GM15510 (cell line): ENCODE measurements around the gene LSAMP.

Source experiments
- POLR2A ChIP-seq: IDR thresholded peaks from 3 replicates; pipeline ENCODE4 v1.6.1; 2011; ENCODE audit warnings: borderline replicate concordance; ENCODE audit not compliant: insufficient read length; ENCODE audit errors: extremely low read depth

The LSAMP gene

DNA sequence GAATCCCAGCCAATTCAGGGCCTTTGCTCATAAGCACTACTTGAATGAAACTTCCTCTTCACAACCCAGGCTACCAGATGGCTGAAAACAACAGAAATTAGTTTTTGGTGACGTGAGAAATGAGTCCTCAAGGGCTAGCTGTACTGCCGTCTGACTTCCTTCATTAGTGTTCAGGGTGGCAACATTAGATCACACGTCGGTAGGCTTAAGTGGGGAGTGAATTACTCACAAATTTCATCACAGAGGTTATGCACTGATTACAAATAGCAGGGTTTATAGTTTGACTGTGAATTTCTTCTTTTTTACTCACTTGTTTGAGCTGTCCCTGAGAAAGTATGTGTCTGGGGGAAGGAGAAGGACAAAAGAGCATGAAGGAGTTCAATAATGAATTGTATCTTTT, 424.8 kb downstream of the LSAMP start:
- TF ChIP-seq POLR2A: no peak

DNA sequence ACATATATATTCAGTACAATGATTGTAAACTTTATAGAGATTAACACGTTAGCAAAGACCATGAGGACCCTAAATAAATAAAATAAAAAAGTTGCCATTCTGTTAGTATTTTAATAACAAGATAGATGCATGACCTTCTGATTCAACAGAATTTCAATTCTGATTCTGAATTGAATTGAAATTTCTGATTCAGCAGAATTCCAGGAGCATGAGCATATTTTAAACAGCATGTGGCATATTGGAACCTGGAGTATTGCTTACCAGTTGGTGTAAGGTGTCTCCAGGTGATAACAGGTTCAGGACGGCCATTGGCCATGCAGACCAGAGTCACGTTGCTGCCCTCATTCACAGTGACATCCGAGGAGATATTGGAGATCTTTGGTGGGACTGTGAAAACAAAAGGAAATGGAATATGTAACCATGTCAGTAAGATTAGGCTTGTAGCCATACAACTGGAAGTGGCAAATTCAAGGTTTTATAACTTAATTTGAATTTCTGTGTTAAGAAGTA, 426.0 kb downstream of the LSAMP start:
- no peak for TF ChIP-seq POLR2A

DNA sequence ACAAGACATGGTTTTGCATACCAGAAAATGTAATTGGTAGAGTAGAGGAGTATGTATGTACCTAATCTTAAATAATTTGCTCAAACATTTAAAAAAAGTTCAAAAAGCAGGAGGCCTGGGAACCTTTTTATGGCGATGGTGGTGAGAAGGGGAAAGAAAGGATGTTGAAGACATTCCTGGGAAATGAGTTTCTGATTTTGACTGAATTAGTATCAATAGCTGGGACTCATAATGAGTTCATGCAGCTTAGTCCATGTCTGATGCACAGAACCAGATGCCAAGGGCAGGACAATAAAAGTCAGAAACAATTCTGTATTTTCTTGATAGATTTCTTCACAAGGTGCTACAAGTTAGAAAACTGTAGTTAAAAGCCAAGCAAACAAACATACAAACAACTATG, 426.6 kb downstream of the LSAMP start:
- TF ChIP-seq POLR2A: no peak

DNA sequence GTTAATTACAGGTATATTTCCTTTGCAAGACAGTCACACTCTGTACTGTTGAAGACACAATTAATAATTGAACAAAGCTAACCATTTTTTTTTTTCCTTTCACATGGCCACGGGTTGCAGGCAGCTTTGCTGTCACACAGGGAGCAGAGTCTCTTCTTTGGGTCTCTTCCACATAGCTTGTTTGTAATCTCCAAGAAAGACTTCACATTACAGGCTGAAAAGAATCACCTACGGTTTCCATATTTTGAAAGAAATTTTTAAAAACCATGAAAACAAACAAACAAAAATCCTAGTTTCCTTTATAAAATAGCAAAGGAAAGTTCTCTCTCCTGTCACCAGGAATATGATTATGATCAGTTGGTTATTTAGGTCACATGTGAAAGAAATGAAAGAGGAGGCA, 429.4 kb downstream of the LSAMP start:
- TF ChIP-seq POLR2A: no peak

DNA sequence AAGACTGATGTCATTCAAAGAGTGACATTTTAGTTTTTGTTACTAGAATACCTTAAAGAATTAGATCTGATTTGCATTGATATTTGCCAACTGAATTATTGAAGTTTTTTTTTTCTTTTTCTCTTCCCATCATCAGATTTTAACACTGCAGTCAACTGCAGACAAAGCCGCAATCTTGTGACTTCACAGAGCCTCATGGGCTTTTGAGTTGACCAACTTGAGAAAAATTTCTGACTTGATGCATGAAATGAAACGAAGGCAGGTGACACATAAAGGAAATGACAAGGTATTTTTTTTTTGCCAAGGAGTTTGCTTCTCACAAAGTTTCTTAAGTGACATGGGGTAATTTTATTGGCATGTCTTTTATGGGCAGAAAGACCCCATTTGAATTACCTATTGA, 438.3 kb downstream of the LSAMP start:
- TF ChIP-seq POLR2A: no peak

DNA sequence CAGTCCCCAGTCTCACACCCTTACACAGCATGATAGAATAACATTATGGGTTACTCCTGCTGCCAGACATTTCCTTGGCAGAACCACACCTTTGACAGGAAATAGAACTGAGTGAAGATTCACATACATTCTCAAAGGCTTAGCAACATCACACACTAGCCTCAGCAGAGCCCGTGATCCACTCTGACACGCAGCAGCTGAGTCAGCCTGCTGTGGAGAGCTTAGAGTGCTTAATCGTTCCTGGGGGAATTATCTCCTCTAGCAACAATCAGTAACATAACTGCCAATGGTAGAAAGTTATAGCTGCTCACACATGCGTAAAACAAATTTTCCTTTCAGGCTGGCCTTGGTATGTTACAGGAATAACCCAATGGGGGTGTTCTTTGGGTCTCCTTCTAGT, 439.9 kb downstream of the LSAMP start:
- no peak for TF ChIP-seq POLR2A

DNA sequence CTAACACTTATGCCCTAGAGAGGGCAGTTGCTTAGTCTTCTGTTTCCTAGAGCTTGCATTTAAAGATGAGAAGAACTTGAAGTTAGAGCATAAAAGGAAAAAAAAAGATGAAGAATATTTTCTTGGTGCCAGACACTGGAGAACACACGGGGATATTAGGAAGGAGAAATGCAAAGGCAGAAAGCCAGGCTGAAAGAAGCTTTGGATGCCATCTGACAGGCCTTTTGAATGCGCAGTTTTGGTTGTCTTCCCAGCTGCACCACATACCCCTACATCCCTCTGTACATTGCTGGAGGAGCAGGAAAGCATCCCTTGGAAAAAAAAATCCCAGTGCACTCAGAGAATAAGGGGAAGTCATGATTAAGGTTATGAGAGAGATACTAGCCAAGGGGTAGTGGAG, 443.1 kb downstream of the LSAMP start:
- no peak for TF ChIP-seq POLR2A

DNA sequence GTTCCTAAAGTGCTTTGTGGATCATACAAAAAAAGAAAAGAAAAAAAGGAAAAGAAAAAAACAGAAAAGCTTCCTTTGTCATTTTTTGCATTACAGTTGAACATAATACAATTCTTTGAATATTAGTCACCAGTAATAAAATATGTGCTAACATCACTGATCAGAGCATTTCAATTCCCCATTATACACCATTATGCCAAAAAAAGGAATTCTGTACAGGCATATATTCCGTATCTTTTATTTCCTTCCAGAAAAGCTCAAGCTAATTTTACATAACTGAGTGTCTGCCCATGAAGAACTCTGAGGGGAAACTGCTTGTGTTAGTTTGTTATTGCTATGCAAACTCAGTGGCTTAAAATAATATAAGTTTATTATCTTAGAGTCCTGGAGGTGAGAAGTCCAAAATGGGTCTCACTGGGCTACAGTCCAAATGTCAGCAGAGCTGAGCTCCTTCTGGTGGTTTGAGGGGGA, 444.1 kb downstream of the LSAMP start:
- TF ChIP-seq POLR2A: no peak

DNA sequence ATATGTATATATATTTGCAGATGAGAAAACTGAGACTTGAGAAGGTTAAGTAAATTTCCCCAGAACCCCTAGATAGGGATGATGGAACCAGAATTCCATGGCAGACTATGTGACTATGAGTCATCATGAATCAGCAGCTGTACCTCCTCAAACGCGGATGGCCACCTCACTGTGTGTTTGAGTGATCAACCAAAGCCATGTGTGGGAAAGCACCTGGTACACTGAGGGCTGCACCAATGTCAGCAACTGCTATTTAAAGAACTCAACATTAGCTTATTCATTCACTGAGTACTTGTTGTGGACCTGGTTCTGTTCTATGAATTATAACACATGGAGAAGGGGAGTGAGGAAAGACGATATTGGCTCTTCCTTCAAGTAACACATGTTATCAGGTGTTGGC, 445.0 kb downstream of the LSAMP start:
- TF ChIP-seq POLR2A: no peak

DNA sequence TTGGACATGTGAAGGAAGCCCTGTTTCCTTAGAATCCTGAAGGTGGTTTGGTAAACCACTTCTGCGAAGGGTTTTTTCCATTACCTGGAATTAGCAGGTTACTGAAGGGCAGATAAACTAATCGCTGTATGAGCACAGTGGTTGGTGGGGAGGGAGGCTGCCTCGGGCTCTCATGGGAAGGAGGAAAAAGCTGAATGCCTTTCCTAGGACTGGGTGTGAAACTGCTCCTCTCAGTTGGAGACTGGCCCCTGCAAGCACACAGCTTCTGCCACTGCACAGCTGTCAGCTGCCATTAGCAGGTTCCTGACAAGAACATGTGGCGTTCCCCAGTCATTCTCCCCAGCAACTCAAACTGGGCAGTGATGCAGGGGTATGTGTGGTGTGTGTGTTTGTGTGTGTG, 445.7 kb downstream of the LSAMP start:
- no peak for TF ChIP-seq POLR2A

DNA sequence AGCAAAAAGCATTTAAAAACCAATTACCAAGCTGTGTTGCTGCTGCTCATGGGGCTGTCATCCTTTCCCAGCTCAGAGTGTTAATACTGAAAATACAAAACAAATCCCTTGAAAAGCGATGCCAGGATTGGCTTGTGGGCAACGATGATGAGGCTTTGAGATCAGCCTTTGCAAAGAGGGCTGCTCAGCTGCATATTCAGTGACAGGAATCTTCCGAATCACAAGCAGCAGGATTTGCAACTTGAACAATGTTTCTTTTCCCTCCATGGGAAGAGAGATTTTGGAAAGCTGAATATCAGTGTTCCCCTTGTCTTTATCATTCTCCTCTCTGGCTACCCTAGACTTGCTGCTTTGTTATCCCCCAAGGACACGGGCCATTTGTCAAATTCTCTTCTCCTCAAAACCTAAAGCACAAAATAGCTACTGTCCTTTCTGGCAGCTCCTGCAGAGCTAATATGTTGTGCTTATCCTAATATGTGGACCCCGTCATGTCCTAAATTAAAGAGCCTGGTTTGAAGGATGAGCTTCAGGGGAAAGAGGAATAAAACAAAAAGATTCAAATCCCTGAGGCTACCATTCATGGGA, 446.2 kb downstream of the LSAMP start:
- TF ChIP-seq POLR2A: no peak

DNA sequence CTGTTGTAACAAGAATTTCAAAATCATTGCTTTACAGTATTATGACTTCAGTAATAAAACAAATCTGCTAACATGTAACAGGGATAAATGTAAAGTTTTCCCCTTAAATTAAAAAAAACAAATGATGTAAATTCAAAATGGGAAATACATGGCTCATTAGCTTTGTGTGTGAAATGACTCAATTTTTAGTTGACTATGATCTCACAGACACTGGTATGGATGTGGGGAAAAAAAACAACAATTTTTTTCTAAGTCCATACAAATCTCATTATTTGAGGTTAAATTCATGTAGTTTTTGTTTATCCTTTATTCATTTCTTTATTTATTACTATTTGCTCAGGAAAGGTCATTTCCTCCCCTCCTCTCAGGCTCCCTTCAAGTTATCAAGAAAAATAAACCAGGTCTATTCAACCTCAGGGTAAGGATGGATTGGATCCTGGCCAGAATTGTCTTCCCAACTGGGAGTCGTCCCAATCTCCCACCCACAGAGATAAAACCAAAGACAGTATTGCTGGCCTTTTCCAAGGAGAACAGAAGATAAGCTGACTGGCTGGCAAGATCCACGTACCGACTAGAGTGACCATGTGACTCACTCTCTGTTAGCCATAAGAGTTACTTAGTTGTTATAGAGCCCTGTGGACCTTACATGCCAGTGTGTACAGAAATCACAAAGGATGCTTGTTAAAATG, 448.7 kb downstream of the LSAMP start:
- TF ChIP-seq POLR2A: no peak

DNA sequence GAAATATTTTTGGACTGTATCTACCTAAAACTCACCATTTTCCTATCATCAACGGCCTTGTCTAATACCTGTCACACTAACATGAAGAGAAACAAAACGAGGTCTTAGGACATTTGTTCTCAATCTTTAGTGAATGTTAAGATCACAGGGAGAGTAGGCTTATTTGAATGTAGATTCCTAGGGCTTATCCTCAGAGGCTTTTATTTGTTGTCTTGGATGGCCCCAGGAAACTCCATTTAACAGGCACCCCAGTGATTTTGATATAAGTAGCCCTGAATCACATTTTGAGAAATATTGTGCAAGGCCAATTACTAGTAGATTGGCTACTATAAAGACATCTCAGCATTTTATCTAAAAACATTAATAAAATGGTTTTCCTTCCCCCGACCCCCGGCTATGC, 454.6 kb downstream of the LSAMP start:
- TF ChIP-seq POLR2A: no peak

DNA sequence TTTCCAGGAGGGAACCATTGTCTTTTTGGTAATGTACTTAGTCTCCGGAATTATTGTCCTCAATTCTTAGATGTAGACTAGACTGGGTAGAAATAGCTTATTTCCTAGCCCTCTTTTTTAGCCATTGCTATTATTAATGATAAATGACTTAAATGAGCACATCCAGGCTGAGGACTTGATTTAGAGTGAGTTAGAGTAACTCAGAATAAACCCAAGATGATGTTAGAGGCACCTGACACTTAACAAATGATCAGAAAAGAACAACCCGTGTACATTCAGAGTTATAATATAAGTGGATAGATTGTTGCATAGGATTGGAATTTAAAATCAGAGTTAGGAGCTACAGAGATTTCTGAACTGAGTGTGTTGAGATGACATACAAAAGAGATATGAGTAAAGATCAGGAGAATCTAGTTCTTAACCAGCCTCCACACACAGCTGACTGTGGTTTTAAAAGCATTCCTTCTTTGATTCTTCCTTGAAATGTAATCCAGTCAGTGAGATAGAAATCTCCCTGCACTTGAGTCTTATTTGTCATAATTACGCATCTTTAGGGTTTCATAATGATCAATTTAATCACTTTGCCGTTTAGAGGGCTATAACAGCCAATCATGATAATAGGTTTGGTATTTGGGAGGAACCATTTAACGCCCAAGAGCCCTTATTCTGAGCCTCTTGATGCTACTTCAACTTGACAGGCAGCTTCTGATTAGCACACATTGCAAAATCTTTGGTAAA, 455.4 kb downstream of the LSAMP start:
- TF ChIP-seq POLR2A: no peak

DNA sequence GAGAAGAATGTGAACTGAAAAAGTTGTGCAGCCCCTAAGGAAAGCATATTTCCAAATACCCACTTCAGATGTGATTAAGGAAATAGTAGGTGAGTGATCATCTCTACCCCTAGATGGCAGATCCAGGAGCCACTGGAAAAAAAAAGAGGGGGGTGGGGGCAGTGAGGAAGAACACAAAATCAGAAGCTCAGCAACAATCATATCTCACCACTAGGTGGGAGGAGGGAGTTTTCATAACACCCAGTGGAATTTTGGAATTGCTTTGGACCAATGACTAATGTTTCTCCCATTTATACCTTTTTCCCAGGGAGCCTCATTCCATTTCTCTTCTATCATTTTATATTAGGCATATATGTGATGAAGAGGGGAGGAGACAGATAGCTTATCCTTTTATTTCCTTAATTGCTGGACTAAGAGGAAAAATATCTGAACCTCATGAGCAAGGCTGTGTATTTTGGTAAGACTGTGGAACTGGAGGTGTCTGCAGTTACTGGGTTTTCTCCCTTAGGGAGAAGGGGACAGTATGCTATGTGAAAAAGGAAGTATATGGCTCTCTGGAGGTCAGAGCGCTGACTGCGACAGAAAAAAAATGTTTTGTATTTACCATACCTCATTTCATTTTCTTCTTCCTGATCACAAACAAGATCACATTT, 458.6 kb downstream of the LSAMP start:
- no peak for TF ChIP-seq POLR2A
